OCI-LY3 (cell line): ENCODE measurements around the gene SYT7.
"Not testable (repeated sequence)": the region's sequence is repeated elsewhere in the genome, so short reads cannot be mapped to it uniquely, and the experiment has no call there.

Source experiments
- H2AFZ ChIP-seq: fragments of 200-600, 300-600 bp; shearing (Covaris generic); 2 replicates; pipeline ENCODE4 v1.6.0; 2014; ENCODE audit warnings: antibody characterized with exemption, low read depth, low read length
- H3K27ac ChIP-seq: fragments of 200-600, 300-600 bp; sonication (generic); 2 replicates; pipeline ENCODE4 v1.5.1; 2014; ENCODE audit warnings: mild to moderate bottlenecking, low read length, moderate library complexity, mixed read lengths
- H3K27me3 ChIP-seq: fragments of 200-600, 300-600 bp; sonication (generic); 2 replicates; pipeline ENCODE4 v1.6.1; 2014; ENCODE audit warnings: low read depth, low read length, mixed read lengths
- H3K36me3 ChIP-seq: fragments of 200-600, 300-600 bp; sonication (generic); replicated peaks from 2 replicates; pipeline ENCODE3; 2014; ENCODE audit warnings: low read depth, low read length, mixed read lengths
- H3K4me1 ChIP-seq: fragments of 300-600, 200-600 bp; sonication (generic); 2 replicates; pipeline ENCODE4 v1.6.1; 2014; ENCODE audit warnings: low read length, mixed read lengths
- H3K4me2 ChIP-seq: fragments of 200-600, 300-600 bp; sonication (generic); 2 replicates; pipeline ENCODE4 v1.6.1; 2014; ENCODE audit warnings: low read length, mixed read lengths
- H3K4me3 ChIP-seq: fragments of 300-600, 200-600 bp; sonication (generic); 2 replicates; pipeline ENCODE4 v1.5.1; 2014; ENCODE audit warnings: antibody characterized with exemption, mild to moderate bottlenecking, low read length, moderate library complexity
- H3K79me2 ChIP-seq: fragments of 300-600, 200-600 bp; shearing (Covaris generic); 2 replicates; pipeline ENCODE4 v1.6.1; 2014; ENCODE audit warnings: mild to moderate bottlenecking, low read length, mixed read lengths
- H3K9ac ChIP-seq: fragments of 300-600, 200-600 bp; shearing (Covaris generic); 2 replicates; pipeline ENCODE4 v1.6.0; 2014; ENCODE audit warnings: mild to moderate bottlenecking, low read length, moderate library complexity
- H3K9me3 ChIP-seq: fragments of 200-600, 300-600 bp; shearing (Covaris generic); 2 replicates; pipeline ENCODE4 v1.6.1; 2014; ENCODE audit warnings: low read length, mixed read lengths; ENCODE audit not compliant: insufficient read depth
- H4K20me1 ChIP-seq: fragments of 200-600, 300-600 bp; sonication (generic); 2 replicates; pipeline ENCODE4 v1.6.1; 2016; ENCODE audit warnings: low read length, mixed read lengths; ENCODE audit not compliant: insufficient read depth
- EZH2phosphoT487 ChIP-seq: fragments of 200-600 bp; shearing (Covaris generic); IDR thresholded peaks from 2 replicates; pipeline ENCODE4 v1.6.1; 2018; ENCODE audit warnings: antibody characterized with exemption, mixed run types, low read depth
- TF ChIP-seq, protein P1 (sequence below): fragments of 200-600, 300-600 bp; sonication (generic); IDR thresholded peaks from 2 replicates; pipeline ENCODE4 v1.5.1; 2014; ENCODE audit warnings: antibody characterized with exemption, low read length, low read depth

The SYT7 gene

DNA sequence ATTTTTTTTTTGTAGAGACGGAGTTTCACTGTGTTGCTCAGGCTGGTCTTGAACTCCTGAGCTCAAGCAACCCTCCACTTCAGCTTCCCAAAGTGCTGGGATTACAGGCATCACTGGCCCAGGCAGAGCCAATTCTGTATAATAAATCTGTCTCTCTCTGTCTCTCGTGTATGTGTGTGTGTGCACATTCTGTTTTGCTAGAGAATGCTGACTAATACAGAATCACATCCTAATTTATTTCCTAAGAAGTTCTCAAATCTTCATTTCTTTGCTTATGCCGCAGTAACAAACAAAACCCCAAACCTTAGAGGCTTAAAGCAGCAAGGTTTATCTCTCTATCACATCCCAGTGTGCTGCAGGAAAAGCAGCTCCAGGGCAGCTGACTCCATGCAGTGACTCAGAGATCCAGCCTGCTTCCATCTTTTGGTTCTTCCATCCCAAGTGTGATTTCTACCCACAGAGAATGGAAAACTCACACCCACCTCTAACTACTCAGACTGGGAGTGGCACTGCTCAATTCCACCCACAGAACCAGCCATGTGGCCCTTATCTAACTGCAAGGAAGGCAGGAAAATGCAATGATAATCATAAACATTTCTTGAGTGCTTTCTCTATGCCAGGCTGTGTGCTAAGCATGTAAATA is 107.4 kb downstream of the SYT7 start:
- Histone ChIP-seq H2AFZ (no peak overlapping the region), H3K36me3 (peaks cover 3% of the 10 kb centered on the region), H3K27ac (no peak overlapping the region), H3K4me1 (peaks cover 10% of the 10 kb centered on the region), H3K9ac (no peak overlapping the region), H3K27me3 (no peaks in the 10 kb centered on the region), H4K20me1 (no peaks in the 10 kb centered on the region), H3K9me3 (no peaks in the 10 kb centered on the region), H3K79me2 (no peaks in the 10 kb centered on the region), H3K4me2 (no peak overlapping the region), H3K4me3 (no peak overlapping the region)
- TF ChIP-seq, protein P1, sequence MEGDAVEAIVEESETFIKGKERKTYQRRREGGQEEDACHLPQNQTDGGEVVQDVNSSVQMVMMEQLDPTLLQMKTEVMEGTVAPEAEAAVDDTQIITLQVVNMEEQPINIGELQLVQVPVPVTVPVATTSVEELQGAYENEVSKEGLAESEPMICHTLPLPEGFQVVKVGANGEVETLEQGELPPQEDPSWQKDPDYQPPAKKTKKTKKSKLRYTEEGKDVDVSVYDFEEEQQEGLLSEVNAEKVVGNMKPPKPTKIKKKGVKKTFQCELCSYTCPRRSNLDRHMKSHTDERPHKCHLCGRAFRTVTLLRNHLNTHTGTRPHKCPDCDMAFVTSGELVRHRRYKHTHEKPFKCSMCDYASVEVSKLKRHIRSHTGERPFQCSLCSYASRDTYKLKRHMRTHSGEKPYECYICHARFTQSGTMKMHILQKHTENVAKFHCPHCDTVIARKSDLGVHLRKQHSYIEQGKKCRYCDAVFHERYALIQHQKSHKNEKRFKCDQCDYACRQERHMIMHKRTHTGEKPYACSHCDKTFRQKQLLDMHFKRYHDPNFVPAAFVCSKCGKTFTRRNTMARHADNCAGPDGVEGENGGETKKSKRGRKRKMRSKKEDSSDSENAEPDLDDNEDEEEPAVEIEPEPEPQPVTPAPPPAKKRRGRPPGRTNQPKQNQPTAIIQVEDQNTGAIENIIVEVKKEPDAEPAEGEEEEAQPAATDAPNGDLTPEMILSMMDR, result no peak
- no peak for TF ChIP-seq EZH2phosphoT487

DNA sequence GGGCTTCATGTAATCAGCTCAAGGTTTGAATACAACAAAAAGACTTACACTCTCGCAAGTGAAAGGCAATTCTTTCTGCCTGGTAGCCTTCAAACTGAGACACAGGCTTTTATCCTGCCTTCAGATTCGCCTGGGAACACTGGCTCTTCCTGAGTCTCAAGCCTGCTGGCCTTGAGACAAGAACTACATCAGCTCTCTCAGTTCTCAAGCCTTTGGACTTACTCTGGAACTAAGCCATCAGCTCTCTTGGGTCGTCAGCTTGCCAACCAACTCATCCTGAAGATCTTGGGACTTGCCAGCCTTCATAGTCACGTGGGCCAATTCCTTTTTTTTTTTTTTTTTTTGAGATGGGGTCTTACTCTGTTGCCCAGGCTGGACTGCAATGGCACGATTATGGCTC is 108.0 kb downstream of the SYT7 start:
- Histone ChIP-seq H3K79me2 (no peaks in the 10 kb centered on the region), H3K4me1 (peaks cover 10% of the 10 kb centered on the region), H3K27me3 (no peaks in the 10 kb centered on the region), H4K20me1 (no peaks in the 10 kb centered on the region), H3K4me3 (no peak overlapping the region), H3K9ac (no peak overlapping the region), H2AFZ (no peak overlapping the region), H3K9me3 (no peaks in the 10 kb centered on the region), H3K36me3 (peaks cover 9% of the 10 kb centered on the region), H3K4me2 (no peak overlapping the region), H3K27ac (no peak overlapping the region)
- TF ChIP-seq, protein P1, result no peak
- no peak for TF ChIP-seq EZH2phosphoT487

GRCh38 chr11:61472282-61472681 is 108.6 kb downstream of the SYT7 start:
- H3K27me3 ChIP-seq, result no peaks in the 10 kb centered on the region
- no peak overlapping the region for H3K27ac ChIP-seq
- H3K4me2 ChIP-seq, result no peak overlapping the region
- H3K4me3 ChIP-seq, result no peak overlapping the region
- H3K79me2 ChIP-seq, result no peaks in the 10 kb centered on the region
- H3K4me1 ChIP-seq, result peaks cover 8% of the 10 kb centered on the region
- peaks cover 12% of the 10 kb centered on the region for H3K36me3 ChIP-seq
- H4K20me1 ChIP-seq, result no peaks in the 10 kb centered on the region
- no peaks in the 10 kb centered on the region for H3K9me3 ChIP-seq
- TF ChIP-seq EZH2phosphoT487, result no peak
- TF ChIP-seq, protein P1, result no peak
- H3K9ac ChIP-seq, result no peak overlapping the region
- no peak overlapping the region for H2AFZ ChIP-seq

DNA sequence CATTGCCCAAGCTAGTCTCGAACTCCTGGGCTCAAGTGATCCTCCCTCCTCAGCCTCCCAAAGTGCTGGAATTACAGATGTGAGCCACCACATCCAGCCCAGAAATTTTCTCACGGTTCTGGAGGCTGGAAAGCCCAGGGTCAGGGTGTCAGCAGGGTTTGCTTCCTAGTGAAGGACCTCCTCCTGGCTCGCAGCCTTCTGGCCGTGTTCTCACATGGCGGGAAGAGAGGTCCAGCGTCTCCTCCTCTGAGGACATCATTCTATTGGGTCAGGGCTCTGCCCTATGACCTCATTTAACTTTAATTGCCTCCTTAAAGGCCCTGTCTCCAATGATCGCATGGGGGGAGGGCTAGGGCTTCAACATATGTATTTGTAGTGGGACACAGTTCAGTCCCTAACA is 112.9 kb downstream of the SYT7 start:
- no peak overlapping the region for H3K9ac ChIP-seq
- no peaks in the 10 kb centered on the region for H3K4me1 ChIP-seq
- no peak for TF ChIP-seq EZH2phosphoT487
- TF ChIP-seq, protein P1, result no peak
- H3K27ac ChIP-seq, result no peak overlapping the region
- H4K20me1 ChIP-seq, result no peaks in the 10 kb centered on the region
- H3K4me2 ChIP-seq, result no peak overlapping the region
- H3K27me3 ChIP-seq, result no peaks in the 10 kb centered on the region
- no peak overlapping the region for H2AFZ ChIP-seq
- peaks cover 12% of the 10 kb centered on the region for H3K36me3 ChIP-seq
- no peaks in the 10 kb centered on the region for H3K79me2 ChIP-seq
- no peaks in the 10 kb centered on the region for H3K9me3 ChIP-seq
- no peak overlapping the region for H3K4me3 ChIP-seq

DNA sequence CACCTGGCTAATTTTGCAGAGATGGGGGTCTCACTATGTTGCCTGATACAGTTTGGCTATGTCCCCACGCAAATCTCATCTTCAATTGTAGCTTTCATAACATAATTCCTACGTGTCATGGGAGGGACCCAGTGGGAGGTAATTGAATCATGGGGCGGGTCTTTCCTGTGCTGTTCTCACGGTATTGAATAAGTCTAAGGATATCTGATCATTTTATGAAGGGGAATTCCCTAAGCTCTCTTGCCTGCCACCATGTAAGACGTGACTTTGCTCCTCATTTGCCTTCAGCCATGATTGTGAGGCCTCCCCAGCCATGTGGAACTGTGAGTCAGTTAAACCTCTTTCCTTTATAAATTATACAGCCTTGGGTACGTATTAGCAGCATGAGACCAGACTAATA is 113.3 kb downstream of the SYT7 start:
- H3K4me3 ChIP-seq, H4K20me1 ChIP-seq, H3K27ac ChIP-seq, H3K27me3 ChIP-seq, H2AFZ ChIP-seq, H3K9ac ChIP-seq, H3K4me1 ChIP-seq, H3K79me2 ChIP-seq, H3K9me3 ChIP-seq, H3K4me2 ChIP-seq: not testable (repeated sequence)
- H3K36me3 ChIP-seq, result peaks cover 10% of the 10 kb centered on the region
